Brain microvascular endothelial cell (primary cell): Measurements from ENCODE around the gene COPZ1.

Experiments used
- DNase-seq: peaks from one replicate; pipeline ENCODE4 v3.0.0-alpha.2; 2020
- H3K27ac ChIP-seq: fragments of 250-450 bp; sonication (Bioruptor Pico); 2 replicates; pipeline ENCODE4 v1.5.1; 2020; ENCODE audit warnings: mild to moderate bottlenecking, moderate library complexity
- H3K27me3 ChIP-seq: fragments of 250-450 bp; sonication (Bioruptor Pico); replicated peaks from 2 replicates; pipeline ENCODE4 v1.5.1; 2020; ENCODE audit warnings: mild to moderate bottlenecking
- H3K36me3 ChIP-seq: fragments of 250-450 bp; sonication (Bioruptor Pico); replicated peaks from 2 replicates; pipeline ENCODE4 v1.5.1; 2020; ENCODE audit warnings: mild to moderate bottlenecking
- H3K4me3 ChIP-seq: 2 replicates; pipeline ENCODE4 v1.5.1; 2011; ENCODE audit warnings: low read depth, mild to moderate bottlenecking, control low read depth, low read length, moderate library complexity
- in situ Hi-C: cut with HindIII; loops from 2 replicates; pipeline ENCODE4 v1.10.0; 2017; ENCODE audit warnings: low sequenced_read_pairs, low pct_ligation_motif_present
- TF ChIP-seq, protein P1 (sequence below): IDR thresholded peaks from 2 replicates; pipeline ENCODE4 v1.5.1; 2011; ENCODE audit warnings: low read depth, mild to moderate bottlenecking, moderate library complexity, low read length, control low read depth, inconsistent platforms; ENCODE audit errors: missing control alignments

Gene COPZ1

DNA sequence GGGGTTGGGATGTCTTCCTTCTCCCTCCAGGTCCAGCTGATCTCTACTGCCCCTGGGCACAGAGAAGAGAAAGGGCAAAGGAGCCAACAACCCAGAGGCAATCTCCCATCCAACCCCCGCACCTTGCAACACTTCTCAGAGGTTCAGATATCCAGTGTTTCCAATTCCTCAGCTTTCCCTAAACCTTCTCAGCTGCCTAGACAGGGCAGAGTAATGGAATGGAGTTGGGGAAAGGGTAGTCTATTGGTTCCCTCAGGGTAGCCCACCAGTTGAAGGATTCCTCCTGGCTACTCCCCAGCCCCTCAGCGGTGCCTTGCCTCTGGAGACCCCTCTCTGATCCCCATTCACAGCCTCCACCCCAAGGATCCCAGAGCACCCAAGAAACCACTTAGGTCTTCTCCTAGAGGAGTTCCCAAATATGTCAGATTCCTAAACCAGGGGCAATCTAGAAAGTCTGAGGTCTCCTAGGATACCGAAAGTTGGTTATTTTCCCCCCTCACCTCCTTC, 24.7 kb upstream of the COPZ1 start:
- in situ Hi-C loops: no loop called here
- TF ChIP-seq, protein P1, sequence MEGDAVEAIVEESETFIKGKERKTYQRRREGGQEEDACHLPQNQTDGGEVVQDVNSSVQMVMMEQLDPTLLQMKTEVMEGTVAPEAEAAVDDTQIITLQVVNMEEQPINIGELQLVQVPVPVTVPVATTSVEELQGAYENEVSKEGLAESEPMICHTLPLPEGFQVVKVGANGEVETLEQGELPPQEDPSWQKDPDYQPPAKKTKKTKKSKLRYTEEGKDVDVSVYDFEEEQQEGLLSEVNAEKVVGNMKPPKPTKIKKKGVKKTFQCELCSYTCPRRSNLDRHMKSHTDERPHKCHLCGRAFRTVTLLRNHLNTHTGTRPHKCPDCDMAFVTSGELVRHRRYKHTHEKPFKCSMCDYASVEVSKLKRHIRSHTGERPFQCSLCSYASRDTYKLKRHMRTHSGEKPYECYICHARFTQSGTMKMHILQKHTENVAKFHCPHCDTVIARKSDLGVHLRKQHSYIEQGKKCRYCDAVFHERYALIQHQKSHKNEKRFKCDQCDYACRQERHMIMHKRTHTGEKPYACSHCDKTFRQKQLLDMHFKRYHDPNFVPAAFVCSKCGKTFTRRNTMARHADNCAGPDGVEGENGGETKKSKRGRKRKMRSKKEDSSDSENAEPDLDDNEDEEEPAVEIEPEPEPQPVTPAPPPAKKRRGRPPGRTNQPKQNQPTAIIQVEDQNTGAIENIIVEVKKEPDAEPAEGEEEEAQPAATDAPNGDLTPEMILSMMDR: no peak
- H3K36me3 ChIP-seq: no peaks in the 10 kb centered on the region
- no peak for DNase-seq
- no peak overlapping the region for H3K27ac ChIP-seq
- H3K4me3 ChIP-seq: peak overlapping the region; percentile 26
- peaks cover 27% of the 10 kb centered on the region for H3K27me3 ChIP-seq

DNA sequence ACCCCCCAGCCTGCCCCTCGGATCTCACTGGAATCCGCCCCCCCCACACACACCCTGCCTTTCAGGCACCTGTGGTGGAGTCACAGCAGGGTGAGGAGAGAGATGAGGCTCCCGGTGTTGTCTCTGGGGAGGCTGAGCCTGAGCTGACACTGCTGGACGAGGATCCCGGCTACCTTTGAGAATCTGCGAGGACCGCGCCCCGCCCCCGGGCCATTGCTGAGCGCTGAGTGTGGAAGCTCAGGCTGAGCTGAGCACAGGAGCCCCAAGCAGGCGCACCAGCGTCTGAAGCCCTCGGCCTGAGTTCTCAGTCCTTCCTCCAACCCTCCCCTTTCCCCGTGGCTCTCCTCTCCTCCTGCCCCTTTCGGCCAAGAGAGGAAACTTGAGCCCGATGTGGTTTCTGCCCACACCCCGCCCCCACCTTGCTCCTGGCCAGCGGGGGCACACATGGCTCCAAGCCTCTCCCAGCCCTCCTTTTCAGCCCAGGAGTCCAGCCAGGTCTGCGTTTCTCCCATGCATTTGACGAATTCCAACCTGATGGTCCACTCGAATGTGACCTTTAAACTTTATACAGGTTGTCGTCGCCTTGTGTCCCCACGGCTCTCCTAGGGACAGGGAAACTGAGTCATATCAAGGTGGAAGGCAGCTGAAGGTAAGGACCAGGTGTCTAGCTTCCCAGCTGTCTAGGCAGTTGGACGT, 24.1 kb upstream of the COPZ1 start, which contains the start of gene NFE2:
Gene NFE2, minus strand, starts transcription at position 284 of the 696 bp plus-strand sequence. CDS start 5,767 bp downstream, outside the sequence.
- H3K27ac ChIP-seq: no peak within 1 kb of the TSS
- peak within 1 kb of the TSS; percentile 26 for H3K4me3 ChIP-seq
- H3K27me3 ChIP-seq: peaks cover 27% of the 10 kb centered on the region
- in situ Hi-C loops: no loop called here
- peak; percentile 60 for DNase-seq
- H3K36me3 ChIP-seq: no peaks in the 10 kb centered on the region
- TF ChIP-seq, protein P1: no peak

DNA sequence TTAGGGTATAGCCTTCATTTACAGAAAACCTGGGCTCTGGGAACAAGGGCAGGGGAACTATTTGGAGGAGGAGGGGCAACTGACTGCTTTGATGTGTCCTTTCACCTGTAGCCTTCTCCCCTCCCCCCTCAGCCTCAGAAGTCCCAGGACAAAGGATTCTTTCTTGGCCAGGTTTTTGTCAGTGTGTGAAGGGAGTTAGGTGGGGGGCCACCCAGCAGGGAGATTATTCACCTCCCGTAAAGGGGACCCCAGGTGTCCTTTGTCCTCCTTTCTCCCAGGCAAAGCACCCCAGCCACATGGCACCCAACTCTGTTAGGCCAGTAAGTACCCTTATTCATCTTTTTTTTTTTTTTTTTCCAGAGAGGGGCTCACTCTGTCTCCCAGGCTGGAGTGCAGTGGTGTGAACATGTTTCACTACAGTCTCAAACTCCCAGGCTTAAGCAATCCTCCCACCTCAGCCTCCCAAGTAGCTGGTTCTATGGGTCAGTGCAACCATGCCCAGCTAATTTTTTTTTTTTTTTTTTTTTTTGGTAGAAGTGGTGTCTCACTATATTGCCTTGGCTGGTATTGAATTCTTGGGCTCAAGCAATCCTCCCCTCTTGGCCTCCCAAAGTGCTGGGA, 23.4 kb upstream of the COPZ1 start:
- TF ChIP-seq, protein P1: no peak
- in situ Hi-C loops: no loop called here
- peaks cover 27% of the 10 kb centered on the region for H3K27me3 ChIP-seq
- H3K4me3 ChIP-seq: no peak overlapping the region
- H3K27ac ChIP-seq: no peak overlapping the region
- H3K36me3 ChIP-seq: no peaks in the 10 kb centered on the region
- no peak for DNase-seq

DNA sequence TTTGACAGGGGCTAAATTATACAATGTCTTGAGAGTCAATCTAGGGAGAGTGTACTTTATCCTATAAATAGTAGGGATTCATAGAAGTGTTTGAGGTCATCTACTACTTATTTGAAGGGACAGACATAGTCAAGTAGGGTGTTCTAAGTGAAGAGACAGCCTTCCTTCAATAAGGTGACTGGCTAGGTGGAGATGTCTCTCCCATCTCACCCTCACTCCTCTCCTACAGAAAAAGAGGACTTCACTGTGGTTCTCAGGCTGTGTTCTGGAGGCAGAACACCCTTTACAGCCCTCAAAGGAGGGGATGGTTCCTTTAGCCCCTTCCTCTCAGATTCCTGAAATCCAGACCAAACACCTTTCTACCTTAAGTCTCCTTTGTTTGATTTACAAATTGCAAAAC, 21.3 kb upstream of the COPZ1 start:
- in situ Hi-C loops: no loop called here
- H3K27ac ChIP-seq: no peak overlapping the region

DNA sequence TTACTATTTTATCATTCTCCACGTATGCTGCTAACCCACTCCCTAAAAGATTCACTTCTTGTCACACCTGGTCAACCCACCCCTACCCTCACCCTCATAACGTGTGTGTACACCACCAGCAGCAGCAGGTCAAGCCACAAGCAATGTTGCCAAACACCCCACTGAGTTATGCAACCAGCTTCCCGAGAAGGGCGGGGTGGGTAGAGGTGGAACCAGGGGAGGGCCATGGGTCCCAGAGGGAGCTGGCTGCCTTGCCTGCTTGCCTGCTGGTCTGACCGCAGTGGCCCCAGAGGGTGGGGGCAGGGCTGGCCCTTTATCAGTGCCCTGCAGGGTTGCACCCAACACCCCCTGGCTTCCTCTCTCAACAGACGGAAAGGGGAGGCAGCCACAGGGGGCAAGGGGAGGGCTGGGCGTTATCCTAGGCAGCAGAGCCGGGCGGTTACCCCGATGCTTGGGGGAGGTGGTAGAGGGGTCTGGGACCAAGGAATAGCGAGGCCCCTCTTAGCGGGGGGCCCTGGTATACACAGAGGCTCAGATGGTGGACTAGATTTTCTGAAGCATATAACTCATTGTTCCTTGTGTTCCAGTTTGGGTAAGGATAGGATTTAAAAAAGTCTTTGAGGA, 20.6 kb upstream of the COPZ1 start:
- Histone ChIP-seq H3K36me3 (no peaks in the 10 kb centered on the region), H3K4me3 (no peak overlapping the region), H3K27me3 (peaks cover 19% of the 10 kb centered on the region), H3K27ac (no peak overlapping the region)
- TF ChIP-seq, protein P1: no peak
- in situ Hi-C loops: no loop called here
- no peak for DNase-seq

More for the DNA sequence above, 21.3 kb upstream of the COPZ1 start:
- H3K36me3 ChIP-seq: no peaks in the 10 kb centered on the region
- TF ChIP-seq, protein P1: no peak
- H3K27me3 ChIP-seq: peaks cover 25% of the 10 kb centered on the region
- no peak overlapping the region for H3K4me3 ChIP-seq
- DNase-seq: no peak
